Measurements from ENCODE around the gene NKG7. TPM values are rescaled to one million over a fixed set of nuclear protein-coding genes. Genes with fewer than 3 reads are reported as not detected.

NKG7 gene
- total RNA-seq, 4 donors from 2014 or later: 1.2 to 1.8 TPM; not detected in 2

- H3K4me3 ChIP-seq: peak overlapping the region in 3 of 4 donors; percentile 13 to 30 (median 27)
These were observed 45.1 kb downstream of the NKG7 start for GRCh38 chr19:51327066-51328001.

DNA sequence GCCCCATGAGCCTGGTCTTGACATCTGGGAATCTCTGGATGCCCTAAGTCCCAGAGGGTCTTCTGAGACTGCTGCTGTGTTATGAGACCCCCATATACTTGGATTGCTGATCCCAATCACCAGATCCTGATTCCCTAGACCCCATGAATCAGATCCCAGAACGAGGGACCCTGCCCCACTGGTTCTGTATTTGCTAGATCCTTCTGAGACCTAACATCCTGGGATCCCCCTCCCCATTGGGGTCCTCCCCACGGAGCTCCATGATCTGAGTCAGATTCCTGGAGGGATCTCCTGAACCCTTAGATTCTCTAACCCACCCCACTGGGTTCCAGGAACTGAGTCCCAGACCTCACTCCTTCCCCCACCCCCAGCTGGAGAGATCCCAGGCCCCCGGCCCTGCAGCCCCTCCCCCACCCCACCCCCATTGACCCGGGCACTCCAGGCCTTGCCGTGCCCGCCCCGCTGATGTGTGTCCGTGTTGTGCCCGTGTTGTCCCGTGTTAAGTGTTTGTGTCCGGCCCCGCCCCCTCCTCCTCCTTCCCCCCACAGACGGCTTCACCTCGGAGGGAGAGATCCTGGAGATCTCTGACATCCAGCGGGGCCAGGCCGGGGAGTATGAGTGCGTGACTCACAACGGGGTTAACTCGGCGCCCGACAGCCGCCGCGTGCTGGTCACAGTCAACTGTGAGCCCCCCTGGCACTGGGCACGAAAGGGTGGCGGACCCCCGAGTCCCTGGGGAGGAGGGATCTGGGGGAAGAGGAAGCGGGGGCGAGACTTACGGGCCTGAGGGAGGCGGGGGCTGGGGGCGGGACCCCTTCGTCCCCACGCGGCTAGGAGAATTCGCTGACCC lies 46.0 kb downstream of the NKG7 start:
- no peaks in the 10 kb centered on the region for H3K9me3 ChIP-seq
- H3K27ac ChIP-seq: no peak overlapping the region
- H3K36me3 ChIP-seq: no peaks in the 10 kb centered on the region
- H3K4me1 ChIP-seq: peaks cover 0 to 11% (median 2%) of the 10 kb centered on the region in 4 donors
- H3K4me3 ChIP-seq: no peak overlapping the region
- no peak for DNase-seq
- TF ChIP-seq POLR2A (IDR thresholded peaks at IDR 0.05): no peak
- no peak for TF ChIP-seq CTCF (IDR thresholded peaks at IDR 0.05)
- H3K27me3 ChIP-seq: peaks cover 0 to 11% of the 10 kb centered on the region in 2 donors

More at GRCh38 chr19:51327066-51328001, 45.1 kb downstream of the NKG7 start:
- TF ChIP-seq POLR2A (IDR thresholded peaks at IDR 0.05) (no peak), CTCF (IDR thresholded peaks at IDR 0.05) (no peak)
- Histone ChIP-seq H3K36me3 (no peaks in the 10 kb centered on the region), H3K4me1 (peaks cover 0 to 11% (median 2%) of the 10 kb centered on the region in 4 donors), H3K9me3 (peaks cover 0 to 2% (median 0%) of the 10 kb centered on the region in 4 donors), H3K27ac (no peak overlapping the region), H3K27me3 (peaks cover 0 to 11% of the 10 kb centered on the region in 2 donors)
- DNase-seq: peak in 2 of 3 donors; percentile 57 to 64

GRCh38 chr19:51325161-51325976 lies 47.1 kb downstream of the NKG7 start:
- Histone ChIP-seq H3K36me3 (no peaks in the 10 kb centered on the region), H3K27me3 (peaks cover 0 to 11% of the 10 kb centered on the region in 2 donors), H3K4me1 (peaks cover 0 to 11% (median 2%) of the 10 kb centered on the region in 4 donors), H3K9me3 (no peaks in the 10 kb centered on the region), H3K27ac (no peak overlapping the region), H3K4me3 (no peak overlapping the region)
- TF ChIP-seq CTCF (IDR thresholded peaks at IDR 0.05): no peak
- no peak for TF ChIP-seq POLR2A (IDR thresholded peaks at IDR 0.05)
- no peak for DNase-seq

DNA sequence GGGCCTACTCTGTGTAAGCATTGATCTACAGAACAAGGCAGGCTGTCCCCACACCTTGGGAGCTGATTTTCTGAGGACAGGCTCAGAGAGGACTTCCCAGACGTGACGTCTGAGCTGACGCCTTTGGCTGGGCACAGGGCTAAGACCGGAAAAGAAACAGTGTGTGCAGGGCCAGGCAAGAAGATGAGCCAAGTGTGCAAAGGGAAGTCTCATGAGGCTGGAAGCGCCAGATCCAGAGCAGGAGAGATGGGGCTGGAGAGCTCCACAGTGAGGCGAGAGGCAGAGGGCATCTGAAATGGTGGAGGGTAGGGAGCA lies 48.3 kb downstream of the NKG7 start:
- Histone ChIP-seq H3K9me3 (no peaks in the 10 kb centered on the region), H3K4me1 (peaks cover 0 to 11% (median 2%) of the 10 kb centered on the region in 4 donors), H3K27ac (no peak overlapping the region), H3K27me3 (peaks cover 0 to 11% of the 10 kb centered on the region in 2 donors), H3K36me3 (no peaks in the 10 kb centered on the region), H3K4me3 (no peak overlapping the region)
- TF ChIP-seq CTCF (IDR thresholded peaks at IDR 0.05) (no peak), POLR2A (IDR thresholded peaks at IDR 0.05) (no peak)
- DNase-seq: no peak
